HepG2 (cell line): Measurements from ENCODE around the gene PNPLA2. TPM values are rescaled to one million over a fixed set of nuclear protein-coding genes. Genes with fewer than 3 reads are reported as not detected.
A peak's percentile ranks its signal among the peaks of the same experiment; 100 is the strongest.

Experiments used
- ATF7-NPFF ChIP-seq: sonication (generic); formaldehyde crosslinking; IDR thresholded peaks from 2 replicates; pipeline ENCODE4 v1.8.1; 2023; ENCODE audit warnings: mild to moderate bottlenecking, low read depth, missing genetic modification reagents, moderate library complexity
- ATM ChIP-seq: fragments of 450-650 bp; IDR thresholded peaks from 2 replicates; pipeline ENCODE4 v1.7.1; 2017; ENCODE audit warnings: mild to moderate bottlenecking, borderline replicate concordance
- FOXK1 ChIP-seq: sonication (generic); formaldehyde crosslinking; IDR thresholded peaks from 2 replicates; pipeline ENCODE4 v1.4.0; 2020; ENCODE audit warnings: low read depth, missing genetic modification reagents, borderline replicate concordance
- GATAD2A ChIP-seq: IDR thresholded peaks from 2 replicates; pipeline ENCODE4 v1.6.1; 2016
- HIVEP1 ChIP-seq: sonication (generic); formaldehyde crosslinking; IDR thresholded peaks from 2 replicates; pipeline ENCODE4 v1.4.0; 2020; ENCODE audit warnings: mild to moderate bottlenecking, missing genetic modification reagents
- HOXA9 ChIP-seq: sonication (generic); formaldehyde crosslinking; IDR thresholded peaks from 2 replicates; pipeline ENCODE4 v1.8.1; 2022; ENCODE audit warnings: missing genetic modification reagents, mild to moderate bottlenecking, moderate library complexity, borderline replicate concordance
- ISL2 ChIP-seq: sonication (generic); formaldehyde crosslinking; IDR thresholded peaks from 2 replicates; pipeline ENCODE4 v1.5.0; 2020; ENCODE audit warnings: missing genetic modification reagents
- NCOA2 ChIP-seq: sonication (generic); formaldehyde crosslinking; IDR thresholded peaks from 2 replicates; pipeline ENCODE4 v1.8.0; 2022; ENCODE audit warnings: inconsistent platforms
- NFKB2 ChIP-seq: sonication (generic); formaldehyde crosslinking; IDR thresholded peaks from 2 replicates; pipeline ENCODE4 v1.4.0; 2020; ENCODE audit warnings: missing genetic modification reagents, borderline replicate concordance
- POLR2AphosphoS5 ChIP-seq: IDR thresholded peaks from 2 replicates; pipeline ENCODE4 v1.6.1; 2012; ENCODE audit warnings: low read depth, low read length
- RFX1 ChIP-seq: fragments of 450-650 bp; IDR thresholded peaks from 2 replicates; pipeline ENCODE4 v1.6.1; 2017
- SETDB1 ChIP-seq: sonication (generic); formaldehyde crosslinking; IDR thresholded peaks from 2 replicates; pipeline ENCODE4 v1.5.1; 2020; ENCODE audit warnings: missing genetic modification reagents, mild to moderate bottlenecking, borderline replicate concordance
- SMYD3 ChIP-seq: sonication (generic); formaldehyde crosslinking; IDR thresholded peaks from 2 replicates; pipeline ENCODE4 v1.8.1; 2023; ENCODE audit warnings: mild to moderate bottlenecking, missing genetic modification reagents
- SOX6 ChIP-seq, 2 experiments: fragments of 450-650 bp in 1 of 2; sonication (generic) in 1 of 2; formaldehyde crosslinking in 1 of 2; IDR thresholded peaks; 2 replicates each; pipeline versions ENCODE4 v1.4.0 to v1.6.1; 2017 to 2020; ENCODE audit warnings: antibody characterized with exemption in 1 of 2, mild to moderate bottlenecking in 1 of 2, missing genetic modification reagents in 1 of 2
- SP4 ChIP-seq: sonication (generic); formaldehyde crosslinking; IDR thresholded peaks from 2 replicates; pipeline ENCODE4 v1.8.1; 2023; ENCODE audit warnings: mild to moderate bottlenecking, missing genetic modification reagents
- TCF7L2 ChIP-seq: IDR thresholded peaks from 2 replicates; pipeline ENCODE4 v1.6.1; 2011; ENCODE audit warnings: mild to moderate bottlenecking, low read depth, low read length, moderate library complexity
- ZBTB7A ChIP-seq: sonication (generic); formaldehyde crosslinking; IDR thresholded peaks from 2 replicates; pipeline ENCODE4 v1.8.0; 2022; ENCODE audit warnings: mild to moderate bottlenecking, missing genetic modification reagents
- ZIK1 ChIP-seq: sonication (generic); formaldehyde crosslinking; IDR thresholded peaks from 2 replicates; pipeline ENCODE4 v1.5.0; 2020; ENCODE audit warnings: mild to moderate bottlenecking, low read depth, missing genetic modification reagents, borderline replicate concordance
- ZNF282 ChIP-seq: fragments of 450-650 bp; IDR thresholded peaks from 2 replicates; pipeline ENCODE4 v1.6.1; 2018; ENCODE audit not compliant: partially characterized antibody
- ZNF33B ChIP-seq: sonication (generic); formaldehyde crosslinking; IDR thresholded peaks from 2 replicates; pipeline ENCODE4 v1.5.1; 2020; ENCODE audit warnings: mild to moderate bottlenecking, missing genetic modification reagents
- ZNF430 ChIP-seq: sonication (generic); formaldehyde crosslinking; IDR thresholded peaks from 2 replicates; pipeline ENCODE4 v1.9.0; 2021; ENCODE audit warnings: mild to moderate bottlenecking, missing genetic modification reagents
- ZNF546 ChIP-seq: sonication (generic); formaldehyde crosslinking; conservative IDR thresholded peaks from 2 replicates; pipeline ENCODE4 v1.8.1; 2023; ENCODE audit warnings: mild to moderate bottlenecking, missing genetic modification reagents
- ZNF747 ChIP-seq: sonication (generic); formaldehyde crosslinking; IDR thresholded peaks from 2 replicates; pipeline ENCODE4 v1.8.1; 2023; ENCODE audit warnings: missing genetic modification reagents, mild to moderate bottlenecking, borderline replicate concordance
- ZNF878 ChIP-seq: sonication (generic); formaldehyde crosslinking; IDR thresholded peaks from 2 replicates; pipeline ENCODE4 v1.8.1; 2023; ENCODE audit warnings: mild to moderate bottlenecking, missing genetic modification reagents, moderate library complexity
- polyA plus RNA-seq, 8 experiments: library from polyadenylated mRNA; depleted of rRNA in 3 of 8; stranded (reverse) in 7 of 8; unstranded in 1 of 8; fragments of >200 nt; fragmentation: Illumina TruSeq in 4 of 8; extraction: Trizol in 4 of 8; gene quantifications; 2 replicates each; pipeline versions ENCODE4 v1.2.1 to v1.2.3, GENCODE V29; 2011 to 2016; ENCODE audit warnings: low read depth in 4 of 8, missing spikeins in 1 of 8, mixed read lengths in 1 of 8; ENCODE audit not compliant: insufficient read depth in 1 of 8
- total RNA-seq, 5 experiments: library from RNA; depleted of rRNA; stranded (reverse); fragments of >200 nt; fragmentation: Illumina TruSeq; extraction: Trizol; gene quantifications; 2 replicates each; pipeline ENCODE4 v1.2.3, GENCODE V29; 2016; ENCODE audit warnings: low read depth in 1 of 5
- TF ChIP-seq, protein P1 (sequence below): sonication (generic); formaldehyde crosslinking; conservative IDR thresholded peaks from 2 replicates; pipeline ENCODE4 v1.8.0; 2022; ENCODE audit warnings: low read depth, missing genetic modification reagents
- TF ChIP-seq, protein P2 (sequence below): sonication (generic); formaldehyde crosslinking; IDR thresholded peaks from 2 replicates; pipeline ENCODE4 v1.4.0; 2020; ENCODE audit warnings: mild to moderate bottlenecking, missing genetic modification reagents, borderline replicate concordance

The PNPLA2 gene
- total and polyA plus RNA-seq, 2 of the 13 experiments (the other 11 are each of a cell fraction or from before 2014, with no cell fraction given): 10.5 to 43.2 TPM

DNA sequence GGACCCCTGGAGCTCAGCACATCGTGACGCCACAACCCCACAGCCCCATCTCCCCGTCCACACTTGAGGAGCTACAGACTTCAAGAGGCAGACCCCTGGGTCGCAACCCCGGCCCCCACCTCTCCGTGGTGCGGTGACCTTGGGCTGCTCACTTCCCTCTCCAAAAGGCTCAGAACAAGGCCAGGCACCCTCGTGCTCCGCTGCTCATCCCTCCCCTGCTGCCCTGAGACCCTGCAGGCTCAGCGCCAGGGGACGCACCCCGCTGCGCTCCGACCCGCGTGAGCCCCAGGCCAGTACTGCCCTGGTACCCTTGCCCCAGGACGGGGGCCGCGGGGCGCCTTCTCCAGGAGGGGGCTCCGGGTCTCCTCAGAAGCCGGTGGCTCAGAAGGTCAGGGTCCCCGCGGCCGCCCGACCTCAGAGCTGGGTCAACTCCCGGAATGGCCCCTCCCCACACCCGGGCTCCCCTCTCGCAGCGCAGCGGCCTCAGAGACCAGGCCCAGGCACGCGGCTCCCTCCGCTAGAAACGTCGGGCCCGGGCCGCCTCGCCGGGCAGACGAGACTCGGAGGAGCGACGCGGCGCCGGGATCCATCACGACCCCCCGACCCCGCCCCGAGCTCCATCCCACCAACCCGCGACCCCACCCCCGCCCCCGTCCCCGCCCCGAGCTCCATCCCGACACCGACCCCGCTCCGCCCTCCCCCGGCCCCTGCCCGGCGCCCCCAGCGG, 42.0 kb upstream of the PNPLA2 start (continued):
- TF ChIP-seq SP4: no peak
- TF ChIP-seq POLR2AphosphoS5: no peak
- TF ChIP-seq NCOA2 (CRISPR knock-in tag): no peak
- TF ChIP-seq ZNF878 (CRISPR knock-in tag): 0 out of 2 replicates have a peak, but pooled peaks have one; percentile 27
- no peak for TF ChIP-seq GATAD2A (CRISPR knock-in tag)
- TF ChIP-seq HOXA9 (CRISPR knock-in tag): no peak
- 0 out of 2 replicates have a peak, but pooled peaks have one; percentile 27 for TF ChIP-seq HIVEP1 (CRISPR knock-in tag)
- TF ChIP-seq, protein P1, sequence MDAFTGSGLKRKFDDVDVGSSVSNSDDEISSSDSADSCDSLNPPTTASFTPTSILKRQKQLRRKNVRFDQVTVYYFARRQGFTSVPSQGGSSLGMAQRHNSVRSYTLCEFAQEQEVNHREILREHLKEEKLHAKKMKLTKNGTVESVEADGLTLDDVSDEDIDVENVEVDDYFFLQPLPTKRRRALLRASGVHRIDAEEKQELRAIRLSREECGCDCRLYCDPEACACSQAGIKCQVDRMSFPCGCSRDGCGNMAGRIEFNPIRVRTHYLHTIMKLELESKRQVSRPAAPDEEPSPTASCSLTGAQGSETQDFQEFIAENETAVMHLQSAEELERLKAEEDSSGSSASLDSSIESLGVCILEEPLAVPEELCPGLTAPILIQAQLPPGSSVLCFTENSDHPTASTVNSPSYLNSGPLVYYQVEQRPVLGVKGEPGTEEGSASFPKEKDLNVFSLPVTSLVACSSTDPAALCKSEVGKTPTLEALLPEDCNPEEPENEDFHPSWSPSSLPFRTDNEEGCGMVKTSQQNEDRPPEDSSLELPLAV (CRISPR knock-in tag): no peak; the same call in 1 of the 2 replicates
- peak; percentile 27; the same call in 1 of the 2 replicates for TF ChIP-seq ZNF33B
- no peak for TF ChIP-seq ZNF282
- TF ChIP-seq RFX1: no peak
- TF ChIP-seq SMYD3 (CRISPR knock-in tag): no peak
- TF ChIP-seq SOX6 (IDR thresholded peaks at IDR 0.05): no peak
- TF ChIP-seq SOX6 (CRISPR knock-in tag; IDR thresholded peaks at IDR 0.05): no peak
- no peak for TF ChIP-seq SETDB1 (CRISPR knock-in tag)
- TF ChIP-seq ZBTB7A (CRISPR knock-in tag): 0 out of 2 replicates have a peak, but pooled peaks have one; percentile 42
- TF ChIP-seq ATM: no peak
- no peak for TF ChIP-seq ZNF546 (CRISPR knock-in tag)
- TF ChIP-seq, protein P2, sequence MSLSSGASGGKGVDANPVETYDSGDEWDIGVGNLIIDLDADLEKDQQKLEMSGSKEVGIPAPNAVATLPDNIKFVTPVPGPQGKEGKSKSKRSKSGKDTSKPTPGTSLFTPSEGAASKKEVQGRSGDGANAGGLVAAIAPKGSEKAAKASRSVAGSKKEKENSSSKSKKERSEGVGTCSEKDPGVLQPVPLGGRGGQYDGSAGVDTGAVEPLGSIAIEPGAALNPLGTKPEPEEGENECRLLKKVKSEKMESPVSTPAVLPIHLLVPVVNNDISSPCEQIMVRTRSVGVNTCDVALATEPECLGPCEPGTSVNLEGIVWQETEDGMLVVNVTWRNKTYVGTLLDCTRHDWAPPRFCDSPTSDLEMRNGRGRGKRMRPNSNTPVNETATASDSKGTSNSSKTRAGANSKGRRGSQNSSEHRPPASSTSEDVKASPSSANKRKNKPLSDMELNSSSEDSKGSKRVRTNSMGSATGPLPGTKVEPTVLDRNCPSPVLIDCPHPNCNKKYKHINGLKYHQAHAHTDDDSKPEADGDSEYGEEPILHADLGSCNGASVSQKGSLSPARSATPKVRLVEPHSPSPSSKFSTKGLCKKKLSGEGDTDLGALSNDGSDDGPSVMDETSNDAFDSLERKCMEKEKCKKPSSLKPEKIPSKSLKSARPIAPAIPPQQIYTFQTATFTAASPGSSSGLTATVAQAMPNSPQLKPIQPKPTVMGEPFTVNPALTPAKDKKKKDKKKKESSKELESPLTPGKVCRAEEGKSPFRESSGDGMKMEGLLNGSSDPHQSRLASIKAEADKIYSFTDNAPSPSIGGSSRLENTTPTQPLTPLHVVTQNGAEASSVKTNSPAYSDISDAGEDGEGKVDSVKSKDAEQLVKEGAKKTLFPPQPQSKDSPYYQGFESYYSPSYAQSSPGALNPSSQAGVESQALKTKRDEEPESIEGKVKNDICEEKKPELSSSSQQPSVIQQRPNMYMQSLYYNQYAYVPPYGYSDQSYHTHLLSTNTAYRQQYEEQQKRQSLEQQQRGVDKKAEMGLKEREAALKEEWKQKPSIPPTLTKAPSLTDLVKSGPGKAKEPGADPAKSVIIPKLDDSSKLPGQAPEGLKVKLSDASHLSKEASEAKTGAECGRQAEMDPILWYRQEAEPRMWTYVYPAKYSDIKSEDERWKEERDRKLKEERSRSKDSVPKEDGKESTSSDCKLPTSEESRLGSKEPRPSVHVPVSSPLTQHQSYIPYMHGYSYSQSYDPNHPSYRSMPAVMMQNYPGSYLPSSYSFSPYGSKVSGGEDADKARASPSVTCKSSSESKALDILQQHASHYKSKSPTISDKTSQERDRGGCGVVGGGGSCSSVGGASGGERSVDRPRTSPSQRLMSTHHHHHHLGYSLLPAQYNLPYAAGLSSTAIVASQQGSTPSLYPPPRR: 0 out of 2 replicates have a peak, but pooled peaks have one; percentile 22
- TF ChIP-seq ZNF430 (CRISPR knock-in tag): peak; percentile 27; the same call in 1 of the 2 replicates
- no peak for TF ChIP-seq ZIK1
- TF ChIP-seq ATF7-NPFF (CRISPR knock-in tag): no peak
- TF ChIP-seq NFKB2 (CRISPR knock-in tag): peak; percentile 64; the same call in 1 of the 2 replicates
- TF ChIP-seq ZNF747: no peak
- TF ChIP-seq ISL2 (CRISPR knock-in tag): no peak
- no peak for TF ChIP-seq TCF7L2
- TF ChIP-seq FOXK1 (CRISPR knock-in tag): no peak
